ENCODE measurements around the gene RAP1GAP.

- TF ChIP-seq EZH2 (IDR thresholded peaks at IDR 0.05; ENCODE audit: insufficient read depth, poor library complexity, severe bottlenecking) (no peak), EZH2phosphoT487 (IDR thresholded peaks at IDR 0.05; ENCODE audit: insufficient read depth, low read depth) (no peak)
Observed at GRCh38 chr1:21568006-21568746, 101.0 kb downstream of the RAP1GAP start.
